Subcutaneous adipose tissue (tissue), 4 donors: ENCODE measurements around the gene TBCD. TPM values are rescaled to one million over a fixed set of nuclear protein-coding genes. Genes with fewer than 3 reads are reported as not detected.

Experiments used
- total RNA-seq, 4 donors: library from RNA; depleted of rRNA; stranded (reverse); fragments of >200 nt; gene quantifications; one replicate each; pipeline ENCODE4 v1.1.0, GENCODE V29; 2016
- TF ChIP-seq, protein P1 (sequence below): fragments of 450-650 bp; IDR thresholded peaks from one replicate; pipeline ENCODE4 v1.5.1; 2016; ENCODE audit warnings: low read depth, mild to moderate bottlenecking, control low read depth, antibody characterized with exemption, moderate library complexity

TBCD gene
- total RNA-seq, 4 donors from 2014 or later, result 36.5 to 103 (median 54.7) TPM

DNA sequence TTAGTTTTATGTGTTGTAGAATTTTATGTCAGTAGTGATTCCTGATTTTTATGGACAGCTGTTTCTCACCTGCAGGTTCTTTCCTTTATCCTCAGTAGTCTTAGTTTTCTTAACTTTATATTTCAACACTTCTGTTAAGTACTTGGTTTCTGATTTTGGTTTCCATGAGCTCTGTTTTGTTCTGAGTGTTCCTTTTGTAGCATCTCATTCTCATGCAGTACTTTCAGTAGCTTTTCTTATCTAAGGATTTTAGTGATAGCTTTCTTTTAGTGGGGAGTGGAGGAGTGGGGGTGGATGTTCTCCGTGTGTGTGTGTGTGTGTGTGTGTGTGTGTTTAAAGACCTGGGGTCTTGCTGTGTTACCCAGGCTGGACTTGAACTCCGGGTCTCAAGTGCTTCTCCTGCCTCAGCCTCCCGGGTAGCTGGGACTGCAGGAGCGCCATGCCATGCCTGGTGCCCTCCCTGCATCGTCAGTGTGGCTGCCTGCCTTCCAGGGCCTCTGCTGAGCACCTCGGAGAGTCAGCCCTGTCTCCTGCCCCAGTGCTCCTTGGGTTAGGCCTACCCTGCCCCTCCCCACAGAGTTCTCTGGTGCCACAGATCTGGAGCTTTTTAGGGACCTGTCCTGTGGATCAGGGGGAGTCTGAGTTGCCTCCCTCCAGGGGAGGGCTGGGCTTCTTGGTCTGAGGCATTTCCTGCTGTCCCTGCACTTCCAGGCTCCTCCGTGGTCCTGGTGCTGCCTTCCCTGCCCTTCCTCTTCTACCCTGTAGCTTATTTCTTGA is 92.2 kb downstream of the TBCD start:
- TF ChIP-seq, protein P1, sequence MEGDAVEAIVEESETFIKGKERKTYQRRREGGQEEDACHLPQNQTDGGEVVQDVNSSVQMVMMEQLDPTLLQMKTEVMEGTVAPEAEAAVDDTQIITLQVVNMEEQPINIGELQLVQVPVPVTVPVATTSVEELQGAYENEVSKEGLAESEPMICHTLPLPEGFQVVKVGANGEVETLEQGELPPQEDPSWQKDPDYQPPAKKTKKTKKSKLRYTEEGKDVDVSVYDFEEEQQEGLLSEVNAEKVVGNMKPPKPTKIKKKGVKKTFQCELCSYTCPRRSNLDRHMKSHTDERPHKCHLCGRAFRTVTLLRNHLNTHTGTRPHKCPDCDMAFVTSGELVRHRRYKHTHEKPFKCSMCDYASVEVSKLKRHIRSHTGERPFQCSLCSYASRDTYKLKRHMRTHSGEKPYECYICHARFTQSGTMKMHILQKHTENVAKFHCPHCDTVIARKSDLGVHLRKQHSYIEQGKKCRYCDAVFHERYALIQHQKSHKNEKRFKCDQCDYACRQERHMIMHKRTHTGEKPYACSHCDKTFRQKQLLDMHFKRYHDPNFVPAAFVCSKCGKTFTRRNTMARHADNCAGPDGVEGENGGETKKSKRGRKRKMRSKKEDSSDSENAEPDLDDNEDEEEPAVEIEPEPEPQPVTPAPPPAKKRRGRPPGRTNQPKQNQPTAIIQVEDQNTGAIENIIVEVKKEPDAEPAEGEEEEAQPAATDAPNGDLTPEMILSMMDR, result no peak

DNA sequence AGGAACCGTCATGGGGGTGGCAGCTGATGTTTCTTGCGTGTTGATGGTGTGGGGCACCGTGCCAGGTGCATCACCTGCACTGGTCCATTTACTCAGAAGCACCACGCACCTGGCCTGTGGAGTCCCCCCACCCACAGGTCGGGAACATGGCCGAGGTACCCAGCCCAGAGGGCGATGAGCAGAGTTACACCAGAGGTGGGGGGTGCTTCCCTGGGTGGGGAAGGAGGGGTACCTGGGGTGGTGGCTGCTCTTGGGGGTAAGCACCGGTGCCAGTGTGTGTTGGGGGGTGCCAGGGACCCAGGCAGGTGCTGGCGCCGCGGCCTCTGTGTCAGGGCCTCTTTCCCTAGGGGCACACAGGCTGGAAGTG is 92.9 kb downstream of the TBCD start:
- TF ChIP-seq, protein P1, result no peak

DNA sequence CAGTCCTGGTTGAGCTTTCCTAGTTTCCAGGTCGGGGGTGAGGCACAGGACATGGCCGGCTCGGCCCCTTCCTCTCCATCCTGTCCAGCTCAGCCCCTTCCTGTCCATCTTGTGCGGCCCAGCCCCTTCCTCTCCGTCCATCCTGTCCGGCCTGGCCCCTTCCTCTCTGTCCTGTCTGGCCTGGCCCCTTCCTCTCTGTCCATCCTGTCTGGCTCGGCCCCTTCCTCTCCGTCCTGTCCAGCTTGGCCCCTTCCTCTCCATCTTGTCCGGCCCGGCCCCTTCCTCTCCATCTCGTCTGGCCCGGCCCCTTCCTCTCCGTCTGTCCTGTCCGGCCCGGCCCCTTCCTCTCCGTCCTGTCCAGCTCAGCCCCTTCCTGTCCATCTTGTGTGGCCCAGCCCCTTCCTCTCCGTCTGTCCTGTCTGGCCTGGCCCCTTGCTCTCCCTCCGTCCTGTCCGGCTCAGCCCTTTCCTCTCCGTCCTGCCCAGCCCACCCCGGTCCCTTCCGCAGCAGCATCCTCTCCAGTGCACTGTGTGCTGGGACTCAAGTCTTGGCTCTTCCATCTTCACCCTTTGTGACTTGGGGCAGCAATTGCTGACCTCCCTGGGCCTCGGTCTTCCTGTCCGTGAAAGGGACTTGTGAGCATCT is 93.4 kb downstream of the TBCD start:
- TF ChIP-seq, protein P1, result no peak

DNA sequence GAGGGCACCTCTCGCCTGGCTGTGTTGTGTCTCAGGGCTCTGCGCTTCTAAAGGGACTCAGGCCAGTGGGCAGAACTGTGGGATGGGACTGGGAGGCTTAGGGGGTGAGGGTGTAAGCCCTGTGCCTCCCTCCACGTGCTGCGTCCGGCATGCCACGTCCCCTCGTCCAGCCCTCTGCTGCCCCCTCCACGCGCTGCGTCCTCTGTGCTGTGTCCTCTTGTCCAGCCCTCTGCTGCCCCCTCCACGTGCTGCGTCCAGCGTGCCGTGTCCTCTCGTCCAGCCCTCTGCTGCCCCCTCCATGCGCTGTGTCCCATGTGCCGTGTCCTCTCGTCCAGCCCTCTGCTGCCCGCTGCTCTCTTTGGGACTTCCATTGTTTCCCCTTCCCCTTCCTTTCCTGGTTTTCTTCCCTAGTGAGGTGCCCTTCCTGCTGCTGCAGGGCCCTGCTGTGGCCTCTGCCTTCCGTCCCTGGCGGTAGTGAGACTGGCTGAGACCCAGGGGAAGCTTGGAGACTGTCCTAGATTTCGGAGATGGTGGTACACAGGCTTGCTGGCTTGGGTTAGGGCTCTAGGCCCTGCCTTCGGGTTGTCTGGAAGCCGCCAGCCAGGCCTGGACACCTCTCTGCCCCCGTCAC is 94.3 kb downstream of the TBCD start:
- TF ChIP-seq, protein P1, result no peak

DNA sequence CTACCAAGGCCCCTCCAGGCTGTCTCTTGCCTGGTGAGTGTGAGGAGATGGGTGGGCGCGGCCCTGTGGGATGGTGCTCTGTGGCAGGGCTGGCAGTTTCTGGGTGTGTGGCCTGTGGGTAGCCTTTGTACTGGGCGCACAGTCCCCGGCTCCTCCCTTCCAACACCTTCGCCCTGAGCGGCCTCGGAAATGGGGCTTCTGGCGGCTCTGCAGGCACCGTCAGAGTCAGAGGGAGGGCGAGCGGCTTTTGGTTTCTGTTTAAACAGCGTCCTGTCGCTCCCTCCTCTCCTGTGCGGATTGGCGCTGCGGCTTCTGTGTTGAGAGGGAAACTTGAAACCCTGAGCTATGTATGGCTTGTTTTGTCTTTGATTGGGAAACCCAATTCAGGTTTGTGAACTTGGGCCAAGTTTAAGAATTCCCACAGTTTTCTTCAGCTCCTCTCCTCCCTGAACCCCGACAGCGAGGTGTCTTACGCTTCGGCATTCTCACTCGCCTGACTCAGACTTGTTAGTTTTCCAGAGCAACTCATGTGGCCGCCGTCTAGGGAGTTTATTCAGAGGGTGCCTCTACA is 96.2 kb downstream of the TBCD start:
- TF ChIP-seq, protein P1, result no peak

DNA sequence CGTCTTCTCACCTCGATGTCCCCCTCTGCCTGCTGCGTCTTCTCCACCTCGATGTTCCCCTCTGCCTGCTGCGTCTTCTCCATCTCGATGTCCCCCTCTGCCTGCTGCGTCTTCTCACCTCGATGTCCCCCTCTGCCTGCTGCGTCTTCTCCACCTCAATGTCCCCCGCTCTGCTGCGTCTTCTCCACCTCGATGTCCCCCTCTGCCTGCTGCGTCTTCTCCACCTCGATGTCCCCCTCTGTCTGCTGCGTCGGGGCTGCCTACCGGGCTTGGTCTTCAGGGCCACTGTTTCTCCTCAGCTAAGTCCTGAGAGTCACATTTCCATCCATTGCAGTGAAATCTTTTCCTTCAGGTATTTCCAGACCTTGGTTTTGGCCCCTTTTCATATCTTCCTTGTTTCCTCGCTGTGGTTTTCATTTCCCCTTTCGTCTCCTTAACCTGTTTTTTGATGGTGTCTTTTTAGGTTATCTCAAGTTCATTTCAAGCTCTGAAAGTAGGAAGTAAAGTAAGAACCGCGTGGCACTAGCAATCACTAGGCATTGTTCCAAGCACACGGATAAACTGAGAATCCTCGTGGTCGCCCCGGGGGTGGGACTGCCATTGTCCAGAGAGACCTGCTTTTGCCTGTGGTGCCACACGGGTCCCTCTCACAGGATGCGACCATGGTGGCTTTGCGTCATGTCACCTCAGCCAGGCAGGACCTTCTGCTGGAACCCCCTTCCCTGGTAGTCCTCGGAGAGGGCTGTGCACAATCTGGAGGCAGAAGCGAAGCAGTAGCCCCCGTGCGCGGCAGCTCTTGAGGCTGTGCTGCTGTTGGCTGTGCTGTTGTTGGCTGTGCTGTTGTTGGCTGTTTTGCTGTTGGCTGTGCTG is 97.4 kb downstream of the TBCD start:
- TF ChIP-seq, protein P1, result no peak
